ENCODE results near the gene LUZP4.
"Not testable (repeated sequence)": the region's sequence is repeated elsewhere in the genome, so short reads cannot be mapped to it uniquely, and the experiment has no call there.

Gene LUZP4

GRCh38 chrX:115345615-115346014, 56.1 kb downstream of the LUZP4 start:
- TF ChIP-seq, protein P1, sequence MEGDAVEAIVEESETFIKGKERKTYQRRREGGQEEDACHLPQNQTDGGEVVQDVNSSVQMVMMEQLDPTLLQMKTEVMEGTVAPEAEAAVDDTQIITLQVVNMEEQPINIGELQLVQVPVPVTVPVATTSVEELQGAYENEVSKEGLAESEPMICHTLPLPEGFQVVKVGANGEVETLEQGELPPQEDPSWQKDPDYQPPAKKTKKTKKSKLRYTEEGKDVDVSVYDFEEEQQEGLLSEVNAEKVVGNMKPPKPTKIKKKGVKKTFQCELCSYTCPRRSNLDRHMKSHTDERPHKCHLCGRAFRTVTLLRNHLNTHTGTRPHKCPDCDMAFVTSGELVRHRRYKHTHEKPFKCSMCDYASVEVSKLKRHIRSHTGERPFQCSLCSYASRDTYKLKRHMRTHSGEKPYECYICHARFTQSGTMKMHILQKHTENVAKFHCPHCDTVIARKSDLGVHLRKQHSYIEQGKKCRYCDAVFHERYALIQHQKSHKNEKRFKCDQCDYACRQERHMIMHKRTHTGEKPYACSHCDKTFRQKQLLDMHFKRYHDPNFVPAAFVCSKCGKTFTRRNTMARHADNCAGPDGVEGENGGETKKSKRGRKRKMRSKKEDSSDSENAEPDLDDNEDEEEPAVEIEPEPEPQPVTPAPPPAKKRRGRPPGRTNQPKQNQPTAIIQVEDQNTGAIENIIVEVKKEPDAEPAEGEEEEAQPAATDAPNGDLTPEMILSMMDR (IDR thresholded peaks at IDR 0.05; ENCODE audit: control insufficient read depth, extremely low read depth, insufficient read depth) = no peak
- DNase-seq (ENCODE audit: low read depth) = no peak
- no peak overlapping the region for H3K4me3 ChIP-seq (ENCODE audit: low read depth, low read length)

DNA sequence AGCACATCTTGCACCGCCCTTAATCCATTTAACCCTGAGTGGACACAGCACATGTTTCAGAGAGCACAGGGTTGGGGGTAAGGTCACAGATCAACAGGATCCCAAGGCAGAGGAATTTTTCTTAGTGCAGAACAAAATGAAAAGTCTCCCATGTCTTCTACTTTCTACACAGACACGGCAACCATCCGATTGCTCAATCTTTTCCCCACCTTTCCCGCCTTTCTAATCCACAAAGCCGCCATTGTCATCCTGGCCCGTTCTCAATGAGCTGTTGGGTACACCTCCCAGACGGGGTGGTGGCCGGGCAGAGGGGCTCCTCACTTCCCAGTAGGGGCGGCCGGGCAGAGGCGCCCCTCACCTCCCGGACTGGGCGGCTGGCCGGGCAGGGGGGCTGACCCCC, 57.2 kb downstream of the LUZP4 start:
- H3K4me3 ChIP-seq (ENCODE audit: low read depth, low read length); DNase-seq (ENCODE audit: low read depth): not testable (repeated sequence)

DNA sequence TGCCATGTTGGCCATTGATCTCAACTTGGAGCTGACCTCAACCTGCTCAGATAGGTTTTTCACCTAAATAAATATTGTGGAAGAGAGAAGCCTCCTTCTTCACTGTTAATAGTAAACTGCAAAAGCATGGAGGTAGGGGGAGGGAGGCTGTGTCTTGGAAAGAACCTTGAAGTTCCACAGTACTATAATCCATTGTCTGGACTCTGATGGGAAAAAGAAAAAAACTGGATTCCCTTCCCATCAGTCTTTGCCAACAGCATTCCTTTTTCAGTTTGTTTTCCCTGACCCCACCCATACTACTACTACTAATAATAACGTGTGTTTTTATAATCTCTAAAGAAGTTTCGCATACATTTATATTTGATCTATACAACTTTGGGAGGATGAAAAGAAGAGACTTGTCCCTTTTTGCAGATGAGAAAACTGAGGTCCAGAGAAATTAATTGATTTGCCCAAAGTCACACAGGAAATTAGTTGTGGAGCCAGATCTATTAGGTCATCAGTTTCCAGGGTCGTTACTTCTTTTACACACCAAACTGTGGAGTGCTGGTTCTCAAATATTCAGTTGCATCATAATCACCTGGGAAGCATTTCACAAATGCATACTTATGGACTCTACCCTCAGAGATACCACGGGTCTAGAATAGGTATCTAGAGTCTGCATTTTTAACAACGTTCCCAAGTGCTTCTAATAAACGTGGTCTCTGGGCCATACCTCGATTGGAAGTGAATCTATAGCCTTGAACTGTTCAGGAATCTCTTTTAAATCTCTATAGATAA, 59.1 kb downstream of the LUZP4 start:
- TF ChIP-seq, protein P1 (IDR thresholded peaks at IDR 0.05; ENCODE audit: control insufficient read depth, extremely low read depth, insufficient read depth) = no peak
- H3K4me3 ChIP-seq (ENCODE audit: low read depth, low read length) = no peak overlapping the region
- no peak for DNase-seq (ENCODE audit: low read depth)

DNA sequence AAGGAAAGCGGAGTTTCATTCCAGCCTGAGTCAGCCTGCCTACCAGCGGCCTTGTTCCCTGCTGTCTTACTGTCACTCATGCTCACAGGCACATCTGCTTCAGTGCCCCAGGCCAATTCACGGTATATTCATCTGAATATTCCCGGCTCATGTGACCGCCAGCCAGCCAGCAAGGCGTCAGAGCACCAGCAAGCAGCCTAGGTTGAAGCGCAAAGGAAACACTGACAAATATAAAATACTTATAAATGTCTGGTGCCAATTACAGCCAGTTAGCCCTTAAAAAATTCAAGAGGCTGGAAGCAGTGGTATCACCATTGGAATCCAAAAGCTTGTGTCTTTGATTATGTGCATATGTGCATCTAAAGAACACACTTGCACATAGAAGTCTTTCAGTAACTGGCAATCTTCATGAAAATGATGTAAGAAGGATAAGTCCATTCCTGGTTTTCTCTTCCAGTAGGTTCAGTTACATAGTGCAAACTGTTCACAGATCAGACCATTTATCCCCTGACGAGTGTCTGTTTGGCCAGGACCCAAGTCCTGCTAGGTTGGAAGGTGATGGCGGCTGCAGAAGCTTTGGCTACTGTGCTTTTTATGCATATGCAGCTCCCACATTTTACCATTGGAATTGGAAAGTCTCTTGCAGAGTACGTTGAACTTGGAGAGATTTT, 61.3 kb downstream of the LUZP4 start:
- DNase-seq (ENCODE audit: low read depth) = no peak
- H3K4me3 ChIP-seq (ENCODE audit: low read depth, low read length) = no peak overlapping the region
- TF ChIP-seq, protein P1 (IDR thresholded peaks at IDR 0.05; ENCODE audit: control insufficient read depth, extremely low read depth, insufficient read depth) = no peak

GRCh38 chrX:115356369-115356768, 66.9 kb downstream of the LUZP4 start:
- DNase-seq (ENCODE audit: low read depth) = no peak
- TF ChIP-seq, protein P1 (IDR thresholded peaks at IDR 0.05; ENCODE audit: control insufficient read depth, extremely low read depth, insufficient read depth) = no peak
- no peak overlapping the region for H3K4me3 ChIP-seq (ENCODE audit: low read depth, low read length)
